Measurements from ENCODE around the gene LDLRAD4.

The LDLRAD4 gene

DNA sequence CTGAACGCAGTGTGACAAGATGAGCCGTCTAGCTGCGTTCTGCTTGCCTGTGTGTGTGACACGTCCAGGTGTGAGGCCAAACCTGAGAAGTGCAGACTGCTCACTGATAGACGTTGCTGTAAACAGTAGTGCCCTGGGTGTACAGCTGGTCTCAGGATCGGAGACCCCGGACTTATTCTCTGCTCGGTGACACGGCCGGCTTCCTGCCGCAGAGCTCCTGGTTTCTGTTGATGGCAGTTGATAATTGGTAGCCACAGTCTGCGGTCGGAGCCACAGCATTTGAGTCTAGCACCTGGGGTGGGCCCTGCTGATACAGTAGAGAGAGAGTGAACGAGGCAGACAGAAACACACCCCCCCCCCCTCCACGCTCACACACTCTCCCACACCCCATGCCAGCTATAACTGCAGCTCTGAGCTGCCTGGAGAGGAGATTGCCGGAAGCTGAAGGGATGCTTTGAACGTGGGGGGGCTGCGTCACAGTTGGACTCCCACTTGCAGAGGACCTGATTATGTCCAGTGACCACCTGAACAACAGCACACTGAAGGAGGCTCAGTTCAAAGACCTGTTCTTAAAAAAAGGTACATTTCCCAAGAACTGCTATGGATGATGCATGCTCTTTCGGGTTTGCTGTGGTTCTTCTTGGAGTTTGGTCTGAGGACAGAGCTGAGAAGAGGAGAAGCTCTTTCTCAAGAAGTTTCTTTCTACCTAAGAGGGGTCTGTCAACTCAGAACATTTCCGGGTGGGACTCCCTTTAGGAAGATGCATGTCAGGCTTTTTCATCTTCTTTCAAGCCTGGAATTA is 393.8 kb downstream of the LDLRAD4 start:
- peak; percentile 69 for DNase-seq

- no peak for DNase-seq
Measured at GRCh38 chr18:13613099-13613498, 394.5 kb downstream of the LDLRAD4 start.

DNA sequence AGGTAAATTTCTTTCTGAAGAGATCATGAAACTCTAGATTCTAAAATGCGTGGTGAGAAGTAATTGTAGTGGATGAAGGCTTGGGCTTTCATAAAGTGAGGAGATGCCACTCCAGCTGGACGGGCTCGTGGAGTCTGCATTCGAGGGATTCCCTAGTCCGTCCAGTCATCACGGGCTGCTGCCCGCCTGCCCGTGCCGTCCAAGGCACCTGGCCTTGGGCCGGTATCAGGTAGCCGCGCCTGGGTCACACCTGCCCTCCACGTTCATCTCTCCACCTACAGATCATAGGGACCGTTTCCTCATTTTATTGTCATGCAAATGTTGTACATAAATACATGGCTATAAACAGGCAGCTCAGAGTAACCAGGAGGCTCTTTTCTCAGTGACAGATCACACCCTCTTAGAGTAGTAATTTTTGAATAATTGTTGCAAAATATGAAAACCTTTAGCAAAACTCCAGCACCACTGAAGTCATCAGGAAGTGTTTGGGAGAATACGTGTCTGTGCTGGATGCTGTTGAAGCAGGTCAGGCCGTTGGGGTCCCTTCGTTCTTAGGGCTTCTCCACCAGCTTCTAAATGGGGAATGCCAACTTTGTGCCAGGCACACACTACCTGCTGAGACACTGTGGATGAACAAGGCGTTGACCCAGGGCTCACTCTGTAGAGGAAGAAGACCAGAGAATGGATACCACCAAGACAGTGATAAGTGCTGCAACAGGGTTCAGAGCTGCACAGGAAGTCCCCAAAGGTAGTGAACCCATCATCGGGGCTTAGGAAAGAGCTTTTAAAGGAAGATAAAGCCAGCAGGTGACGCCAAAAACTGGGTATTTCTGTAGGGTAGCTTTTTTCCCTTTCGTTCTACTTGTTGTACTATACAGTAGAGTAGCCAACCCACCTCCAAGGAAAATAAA is 395.3 kb downstream of the LDLRAD4 start:
- DNase-seq, result no peak

DNA sequence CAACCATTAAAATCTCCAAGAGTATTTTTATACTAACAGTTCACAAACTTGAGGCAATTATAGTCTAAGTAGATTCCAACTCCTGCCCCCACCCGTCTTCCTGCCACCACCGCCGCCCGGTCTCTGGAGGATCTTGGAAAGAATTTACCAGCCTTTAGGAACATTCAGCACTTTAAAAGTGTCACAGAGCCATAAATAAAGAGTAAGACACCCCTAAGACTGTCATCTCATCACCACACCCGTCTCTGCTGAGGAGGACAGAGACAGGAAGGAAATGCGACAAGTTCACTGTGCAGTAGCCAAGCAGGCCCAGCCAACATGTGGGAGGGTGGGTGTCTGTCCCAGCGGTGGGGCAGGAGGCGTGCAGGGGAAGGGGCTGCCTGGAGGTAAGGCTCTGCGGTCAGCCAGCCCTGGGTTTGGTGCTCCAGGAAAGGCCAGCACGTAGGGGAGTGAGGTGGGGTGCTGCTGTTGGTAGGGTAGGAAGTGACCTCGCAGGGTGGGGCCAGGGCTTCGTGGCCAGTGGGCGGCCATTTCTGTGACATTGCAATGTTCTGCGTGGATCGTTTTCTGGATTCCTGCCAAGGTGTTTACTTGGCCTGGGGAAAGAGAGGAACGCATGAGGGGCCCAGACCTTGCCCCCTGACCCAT is 396.2 kb downstream of the LDLRAD4 start:
- no peak for DNase-seq

DNA sequence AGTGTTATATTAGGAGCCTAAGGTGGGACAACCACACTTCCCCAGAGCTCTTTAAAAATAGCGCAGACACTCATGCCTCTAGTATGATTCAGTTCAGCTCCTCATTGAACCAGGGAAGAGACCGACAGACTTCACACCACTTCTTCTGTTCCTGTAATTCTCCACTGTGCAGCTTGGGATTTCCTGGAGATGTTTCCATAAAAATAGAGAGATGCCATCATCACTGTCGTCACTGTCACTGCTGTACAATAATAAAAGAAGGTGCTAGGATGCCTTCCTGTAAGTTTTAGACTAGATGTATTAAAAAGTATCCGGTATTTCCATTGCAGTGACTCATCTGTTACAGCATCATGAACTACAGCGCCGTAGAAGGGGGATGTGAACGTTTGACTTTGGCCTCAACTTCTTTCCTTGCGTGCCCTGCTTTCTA is 396.9 kb downstream of the LDLRAD4 start:
- no peak for DNase-seq

- no peak for DNase-seq
Measured at GRCh38 chr18:13616041-13616440, 397.5 kb downstream of the LDLRAD4 start.

GRCh38 chr18:13616525-13617035 is 398.0 kb downstream of the LDLRAD4 start:
- DNase-seq, result no peak

GRCh38 chr18:13617826-13618515 is 399.4 kb downstream of the LDLRAD4 start:
- no peak for DNase-seq

DNA sequence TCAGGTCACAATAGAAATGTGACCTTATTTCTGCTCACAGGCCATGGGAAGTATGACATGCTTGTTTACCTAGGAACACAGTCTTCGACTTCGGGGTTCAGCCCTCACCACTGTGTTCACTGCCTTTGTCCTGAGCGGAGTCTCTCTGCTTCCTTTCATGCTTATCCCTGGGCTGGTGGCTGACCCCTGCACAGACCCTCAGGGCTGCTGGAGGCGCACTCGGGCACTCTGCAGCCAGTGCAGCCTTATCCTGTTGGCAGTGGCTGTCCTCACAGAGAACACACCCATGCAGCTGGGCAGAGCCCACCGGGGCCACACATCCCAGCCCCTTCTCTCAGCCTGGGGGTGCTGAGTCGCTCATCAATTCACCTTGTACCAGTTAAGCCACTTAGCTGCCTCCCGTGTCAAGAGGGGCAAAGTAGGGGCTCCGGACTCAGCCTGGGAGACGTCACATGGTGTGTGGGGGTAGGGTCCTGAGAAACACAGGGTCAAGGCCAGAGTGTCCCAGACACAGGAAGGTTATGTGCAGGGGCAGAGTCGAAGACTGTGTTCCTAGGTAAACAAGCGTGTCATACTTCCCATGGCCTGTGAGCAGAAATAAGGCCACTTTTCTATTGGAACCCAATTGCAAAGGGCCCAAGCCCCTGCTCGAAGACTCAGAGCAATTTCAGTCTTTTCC is 400.3 kb downstream of the LDLRAD4 start:
- no peak for DNase-seq

GRCh38 chr18:13619505-13620205 is 401.1 kb downstream of the LDLRAD4 start:
- no peak for DNase-seq

DNA sequence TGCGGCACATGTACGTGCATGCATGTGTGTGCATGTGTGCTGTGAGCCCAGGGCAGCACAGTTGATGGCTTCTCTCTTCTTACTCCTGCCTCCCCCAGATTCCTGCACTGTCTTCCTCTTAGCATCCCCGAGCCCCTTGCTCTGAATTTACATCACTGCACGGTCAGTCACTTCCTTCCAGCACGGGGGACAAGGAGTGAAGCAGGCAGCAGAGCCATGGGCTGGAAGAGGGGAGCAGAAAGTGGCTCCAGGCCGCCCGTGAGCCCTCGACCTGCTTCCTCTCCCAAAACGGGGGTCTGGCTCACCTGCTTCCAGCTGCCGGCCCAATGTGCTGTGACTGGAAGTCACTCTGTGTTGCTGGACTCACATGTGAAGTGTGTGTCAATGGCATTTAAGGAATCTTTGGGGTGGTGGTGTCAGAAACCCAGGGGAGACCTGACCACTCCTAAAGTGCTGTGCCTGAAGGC is 401.7 kb downstream of the LDLRAD4 start:
- DNase-seq, result no peak

- DNase-seq, result no peak
Measured at GRCh38 chr18:13620818-13621445, 402.4 kb downstream of the LDLRAD4 start.

GRCh38 chr18:13621446-13621849 is 402.9 kb downstream of the LDLRAD4 start:
- DNase-seq, result no peak

DNA sequence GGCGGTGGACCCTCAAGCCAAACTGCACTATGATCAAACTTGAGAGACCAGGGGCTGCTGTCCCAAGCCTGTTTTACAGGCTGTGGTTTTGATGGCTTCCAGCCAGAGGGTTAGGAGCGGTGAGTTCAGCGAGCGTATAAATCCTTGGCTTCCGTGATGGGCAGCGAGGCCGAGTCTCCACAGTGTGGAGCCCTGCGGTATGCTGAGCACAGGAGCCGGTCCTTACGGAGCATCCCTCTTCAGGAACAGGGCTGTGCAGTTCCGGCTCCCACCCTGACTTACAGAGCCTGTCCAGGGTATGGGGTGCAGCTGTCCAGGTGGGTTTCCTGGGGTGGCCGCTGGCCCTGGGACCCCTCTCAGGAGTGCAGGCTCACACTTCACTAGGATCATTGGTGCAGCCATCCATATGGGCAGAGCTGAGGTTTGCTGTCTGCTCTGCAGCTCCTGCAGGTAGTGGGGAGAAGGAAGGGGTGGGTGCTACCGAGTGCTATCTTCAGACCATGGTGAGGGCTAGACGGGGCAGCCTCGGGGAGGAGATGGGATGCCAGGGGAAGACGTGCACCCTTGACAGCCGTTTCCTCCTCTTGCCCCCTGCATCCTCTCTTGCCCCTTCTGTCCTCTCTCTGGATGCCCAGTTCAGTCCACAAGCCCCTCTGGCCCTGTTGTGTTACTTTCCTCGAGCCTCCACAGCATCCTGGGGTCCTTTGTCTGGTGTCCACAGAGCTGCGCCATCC is 403.5 kb downstream of the LDLRAD4 start:
- no peak for DNase-seq

GRCh38 chr18:13622751-13623150 is 404.2 kb downstream of the LDLRAD4 start:
- DNase-seq, result no peak

GRCh38 chr18:13623348-13623747 is 404.8 kb downstream of the LDLRAD4 start:
- DNase-seq, result no peak

GRCh38 chr18:13623871-13624270 is 405.3 kb downstream of the LDLRAD4 start:
- no peak for DNase-seq

DNA sequence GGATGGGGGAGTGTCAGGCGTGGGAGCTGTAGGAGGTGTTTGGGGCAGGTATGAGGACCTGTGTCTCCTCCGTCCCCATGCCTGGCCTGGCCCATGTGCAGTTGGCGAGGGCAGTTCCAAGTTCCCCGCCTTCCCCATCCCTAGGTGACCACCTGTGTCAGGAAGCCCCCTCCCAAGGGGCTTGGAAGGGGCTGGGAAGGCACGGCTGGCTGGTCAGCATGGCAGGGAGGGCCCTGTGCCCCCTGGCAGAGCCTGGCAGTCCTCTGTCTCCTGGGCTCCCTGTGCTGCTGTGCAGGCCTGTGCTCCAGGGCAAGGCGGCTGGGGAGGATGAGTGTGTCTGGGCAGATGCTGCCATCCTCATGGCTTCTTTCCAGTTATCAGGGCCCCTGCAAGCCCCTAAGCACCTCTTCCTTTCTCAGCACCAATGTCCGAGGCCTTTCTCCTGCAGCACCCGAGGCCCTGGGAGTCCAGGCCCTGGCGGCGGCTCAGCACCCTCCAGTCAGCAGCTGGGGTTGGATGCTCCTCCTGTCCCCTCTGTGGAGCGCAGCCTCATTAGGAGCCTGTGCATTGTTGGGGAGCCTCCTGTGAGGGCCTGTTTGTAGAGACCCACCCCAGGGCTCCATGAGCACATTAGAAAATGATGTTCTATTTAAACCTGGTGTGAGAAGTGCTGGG is 406.1 kb downstream of the LDLRAD4 start:
- DNase-seq, result no peak

DNA sequence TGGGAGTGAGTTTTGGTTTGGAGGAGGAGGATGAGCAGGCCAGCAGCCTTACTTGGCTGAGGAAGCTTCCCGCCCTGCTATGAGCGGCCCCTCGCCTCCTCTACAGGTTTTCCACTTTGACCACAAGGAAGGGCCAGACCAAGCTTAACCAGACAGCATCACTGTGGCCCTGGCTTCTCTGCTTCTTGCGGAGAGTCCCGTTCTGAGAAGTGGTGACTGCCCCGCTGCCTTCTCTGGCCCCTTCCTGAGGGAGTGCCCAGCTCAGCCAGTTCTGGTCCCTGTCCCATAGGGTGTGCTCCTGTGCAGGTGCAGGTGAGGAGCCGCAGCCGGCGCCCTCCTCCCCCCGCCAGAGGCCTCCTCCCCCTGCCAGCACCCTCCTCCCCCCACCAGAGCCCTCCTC is 406.8 kb downstream of the LDLRAD4 start:
- DNase-seq, result no peak

All from stimulated activated CD4-positive, alpha-beta T cell treated with anti-CD3 and anti-CD28 coated beads, Interleukin-4, amount 100 ng/mL, for 1 hour (primary cell).